Hepatocyte (in vitro differentiated cells): ENCODE data around the gene CTSL. TPM values are rescaled to one million over a fixed set of nuclear protein-coding genes. Genes with fewer than 3 reads are reported as not detected.

ENCODE experiments used
- DNase-seq: peaks from one replicate; pipeline ENCODE4 v3.0.0-alpha.2; 2016; ENCODE audit warnings: low spot score
- H2AFZ ChIP-seq: fragments of 200-600 bp; sonication (generic); 2 replicates; pipeline ENCODE4 v1.6.0; 2016; ENCODE audit warnings: antibody characterized with exemption, mild to moderate bottlenecking
- H3K27ac ChIP-seq: fragments of 200-600 bp; sonication (generic); 2 replicates; pipeline ENCODE4 v1.5.1; 2016; ENCODE audit warnings: mild to moderate bottlenecking
- H3K27me3 ChIP-seq: fragments of 200-600 bp; sonication (generic); 2 replicates; pipeline ENCODE4 v1.6.1; 2016
- H3K36me3 ChIP-seq: fragments of 200-600 bp; sonication (generic); replicated peaks from 2 replicates; pipeline ENCODE4 v1.5.1; 2016; ENCODE audit warnings: low read depth; ENCODE audit not compliant: insufficient read depth
- H3K4me1 ChIP-seq: fragments of 200-600 bp; sonication (generic); 2 replicates; pipeline ENCODE4 v1.5.1; 2016; ENCODE audit warnings: mild to moderate bottlenecking, moderate library complexity; ENCODE audit not compliant: insufficient read depth
- H3K4me2 ChIP-seq: fragments of 200-600 bp; sonication (generic); 2 replicates; pipeline ENCODE4 v1.6.0; 2016
- H3K4me3 ChIP-seq: fragments of 200-600 bp; sonication (generic); 2 replicates; pipeline ENCODE4 v1.5.1; 2016; ENCODE audit warnings: mild to moderate bottlenecking
- H3K79me2 ChIP-seq: fragments of 200-600 bp; sonication (generic); 2 replicates; pipeline ENCODE4 v1.6.0; 2017; ENCODE audit warnings: mild to moderate bottlenecking
- H3K9me2 ChIP-seq: fragments of 200-600 bp; sonication (generic); replicated peaks from 2 replicates; pipeline ENCODE4 v1.6.0; 2017; ENCODE audit warnings: mild to moderate bottlenecking; ENCODE audit not compliant: insufficient read depth
- H3K9me3 ChIP-seq: fragments of 200-600 bp; sonication (generic); 2 replicates; pipeline ENCODE4 v1.5.1; 2016; ENCODE audit warnings: low read depth, mild to moderate bottlenecking
- H4K20me1 ChIP-seq: fragments of 200-600 bp; sonication (generic); 2 replicates; pipeline ENCODE4 v1.6.0; 2016; ENCODE audit warnings: mild to moderate bottlenecking; ENCODE audit not compliant: insufficient read depth, poor library complexity, severe bottlenecking
- CTCF ChIP-seq: fragments of 200-600 bp; sonication (generic); IDR thresholded peaks from 2 replicates; pipeline ENCODE4 v1.5.1; 2016; ENCODE audit warnings: antibody characterized with exemption, mild to moderate bottlenecking; ENCODE audit not compliant: poor library complexity
- EZH2 ChIP-seq: fragments of 200-600 bp; sonication (generic); IDR thresholded peaks from 2 replicates; pipeline ENCODE4 v1.6.1; 2016; ENCODE audit warnings: antibody characterized with exemption, mild to moderate bottlenecking, borderline replicate concordance
- EZH2phosphoT487 ChIP-seq: fragments of 200-600 bp; sonication (generic); IDR thresholded peaks from one replicate; pipeline ENCODE4 v1.6.1; 2018; ENCODE audit warnings: antibody characterized with exemption, mild to moderate bottlenecking, low read depth, moderate library complexity; ENCODE audit not compliant: unreplicated experiment, severe bottlenecking
- WGBS: methylation state at CpG from one replicate; pipeline ENCODE4 v1.1.6; 2016; ENCODE audit warnings: low lambda C conversion rate; ENCODE audit errors: missing lambda C conversion rate; 5-methylcytosine and 5-hydroxymethylcytosine counted together
- polyA plus RNA-seq: library from polyadenylated mRNA; unstranded; fragments of >200 nt; fragmentation: Nextera tagmentation; extraction: Ambion mirVana; gene quantifications from 2 replicates; pipeline ENCODE4 v1.2.1, GENCODE V29; 2016
- total RNA-seq: library from RNA; depleted of rRNA; stranded (reverse); fragments of >200 nt; gene quantifications from 2 replicates; pipeline ENCODE4 v1.2.3, GENCODE V29; 2014

CTSL gene
- total and polyA plus RNA-seq, 2 experiments from 2014 or later, result 341 to 365 TPM

- no peaks in the 10 kb centered on the region for H3K36me3 ChIP-seq
- TF ChIP-seq EZH2 (no peak), CTCF (no peak), EZH2phosphoT487 (no peak)
- H3K4me2 ChIP-seq, result no peak overlapping the region
- no peak for DNase-seq
- peaks cover 51% of the 10 kb centered on the region for H3K4me1 ChIP-seq
- no peaks in the 10 kb centered on the region for H3K79me2 ChIP-seq
- no peaks in the 10 kb centered on the region for H3K27me3 ChIP-seq
- no peaks in the 10 kb centered on the region for H3K9me3 ChIP-seq
- no peak overlapping the region for H2AFZ ChIP-seq
- H3K4me3 ChIP-seq, result no peak overlapping the region
- 95% methylated on average over 6 of the region's 6 CpGs for WGBS
- H4K20me1 ChIP-seq, result no peaks in the 10 kb centered on the region
- H3K9me2 ChIP-seq, result no peaks in the 10 kb centered on the region
- peak overlapping the region; percentile 89 for H3K27ac ChIP-seq
Measured at GRCh38 chr9:87712801-87713277, 13.1 kb upstream of the CTSL start.

GRCh38 chr9:87713278-87713987, 12.5 kb upstream of the CTSL start:
- no peaks in the 10 kb centered on the region for H3K79me2 ChIP-seq
- no peak overlapping the region for H3K4me3 ChIP-seq
- no peaks in the 10 kb centered on the region for H3K27me3 ChIP-seq
- H2AFZ ChIP-seq, result no peak overlapping the region
- WGBS, result 66% methylated on average over 11 of the region's 11 CpGs
- DNase-seq, result peak; percentile 78
- peak overlapping the region; percentile 19 for H3K4me2 ChIP-seq
- H4K20me1 ChIP-seq, result no peaks in the 10 kb centered on the region
- H3K4me1 ChIP-seq, result peaks cover 51% of the 10 kb centered on the region
- peak overlapping the region; percentile 89 for H3K27ac ChIP-seq
- no peaks in the 10 kb centered on the region for H3K9me3 ChIP-seq
- no peaks in the 10 kb centered on the region for H3K36me3 ChIP-seq
- TF ChIP-seq EZH2phosphoT487 (no peak), CTCF (no peak), EZH2 (no peak)
- H3K9me2 ChIP-seq, result no peaks in the 10 kb centered on the region

GRCh38 chr9:87713988-87714330, 12.0 kb upstream of the CTSL start:
- Histone ChIP-seq H3K9me3 (no peaks in the 10 kb centered on the region), H3K79me2 (no peaks in the 10 kb centered on the region), H3K9me2 (no peaks in the 10 kb centered on the region), H2AFZ (no peak overlapping the region), H3K4me3 (no peak overlapping the region), H4K20me1 (no peaks in the 10 kb centered on the region), H3K36me3 (no peaks in the 10 kb centered on the region), H3K27ac (peak overlapping the region; percentile 89), H3K27me3 (no peaks in the 10 kb centered on the region), H3K4me1 (peaks cover 51% of the 10 kb centered on the region), H3K4me2 (peak overlapping the region; percentile 19)
- WGBS, result 70% methylated on average over 5 of the region's 5 CpGs
- no peak for TF ChIP-seq EZH2
- no peak for TF ChIP-seq CTCF
- TF ChIP-seq EZH2phosphoT487, result no peak
- DNase-seq, result no peak

- H3K4me1 ChIP-seq, result peaks cover 50% of the 10 kb centered on the region
Measured at GRCh38 chr9:87714819-87715218, 11.1 kb upstream of the CTSL start.

More at GRCh38 chr9:87714819-87715218, 11.1 kb upstream of the CTSL start:
- Histone ChIP-seq H3K4me3 (no peak overlapping the region), H3K79me2 (no peaks in the 10 kb centered on the region), H3K9me3 (no peaks in the 10 kb centered on the region), H4K20me1 (no peaks in the 10 kb centered on the region), H3K27ac (peak overlapping the region; percentile 89), H3K9me2 (no peaks in the 10 kb centered on the region), H2AFZ (no peak overlapping the region), H3K4me2 (no peak overlapping the region), H3K36me3 (no peaks in the 10 kb centered on the region), H3K27me3 (no peaks in the 10 kb centered on the region)
- 56% methylated on average over 2 of the region's 2 CpGs for WGBS
- peak; percentile 68 for DNase-seq
- no peak for TF ChIP-seq CTCF
- no peak for TF ChIP-seq EZH2
- no peak for TF ChIP-seq EZH2phosphoT487
